GM23338 (cell line): Measurements from ENCODE around the gene SH3RF2. TPM values are rescaled to one million over a fixed set of nuclear protein-coding genes. Genes with fewer than 3 reads are reported as not detected.
A peak's percentile ranks its signal among the peaks of the same experiment; 100 is the strongest.

Experiments
- ATAC-seq: fragments of 200-7000 bp; cut with Tn5 transposase; 3 replicates; pipeline ENCODE4 v1.9.1; 2020
- DNase-seq: peaks from one replicate; pipeline ENCODE4 v3.0.0-alpha.2; 2015; ENCODE audit warnings: low spot score
- H2AFZ ChIP-seq: fragments of 200-600 bp; sonication (generic); 2 replicates; pipeline ENCODE4 v1.8.0; 2016; ENCODE audit warnings: antibody characterized with exemption, mild to moderate bottlenecking, moderate library complexity
- H3F3A ChIP-seq: fragments of 200-600 bp; sonication (generic); replicated peaks from 2 replicates; pipeline ENCODE4 v1.8.0; 2017; ENCODE audit warnings: antibody characterized with exemption, mixed run types, low read depth
- H3K27ac ChIP-seq: fragments of 200-600 bp; sonication (generic); 2 replicates; pipeline ENCODE4 v1.6.1; 2016; ENCODE audit warnings: low read depth
- H3K27me3 ChIP-seq: fragments of 200-600 bp; sonication (generic); 2 replicates; pipeline ENCODE4 v1.8.0; 2016; ENCODE audit warnings: mild to moderate bottlenecking, mixed run types, moderate library complexity; ENCODE audit not compliant: insufficient read depth
- H3K36me3 ChIP-seq: fragments of 200-600 bp; sonication (generic); 2 replicates; pipeline ENCODE4 v1.8.0; 2016; ENCODE audit warnings: mild to moderate bottlenecking; ENCODE audit not compliant: insufficient read depth
- H3K4me1 ChIP-seq: fragments of 200-600 bp; sonication (generic); 2 replicates; pipeline ENCODE4 v1.8.0; 2016; ENCODE audit warnings: mild to moderate bottlenecking, moderate library complexity; ENCODE audit not compliant: insufficient read depth
- H3K4me2 ChIP-seq: fragments of 200-600 bp; sonication (generic); 2 replicates; pipeline ENCODE4 v1.7.1; 2017; ENCODE audit warnings: mixed run types
- H3K4me3 ChIP-seq: fragments of 200-600 bp; sonication (generic); 2 replicates; pipeline ENCODE4 v1.6.1; 2016; ENCODE audit warnings: mixed run types
- H3K79me2 ChIP-seq: fragments of 200-600 bp; sonication (generic); replicated peaks from 2 replicates; pipeline ENCODE4 v1.8.0; 2017; ENCODE audit warnings: mild to moderate bottlenecking; ENCODE audit not compliant: insufficient read depth
- H3K9me2 ChIP-seq: fragments of 200-600 bp; sonication (generic); 2 replicates; pipeline ENCODE4 v1.8.0; 2017; ENCODE audit not compliant: insufficient read depth
- H4K20me1 ChIP-seq: fragments of 200-600 bp; sonication (generic); replicated peaks from 2 replicates; pipeline ENCODE4 v1.8.0; 2017; ENCODE audit warnings: mild to moderate bottlenecking; ENCODE audit not compliant: insufficient read depth
- H3K27ac Mint-ChIP-seq: 2 replicates; pipeline ENCODE4 v1.8.0; 2020; ENCODE audit warnings: inconsistent platforms, mild to moderate bottlenecking, moderate library complexity, mixed read lengths
- H3K27me3 Mint-ChIP-seq: 3 replicates; pipeline ENCODE4 v1.8.0; 2022; ENCODE audit warnings: low read depth, mild to moderate bottlenecking, moderate library complexity, mixed read lengths, inconsistent platforms; ENCODE audit not compliant: insufficient read depth, poor library complexity
- H3K36me3 Mint-ChIP-seq: 3 replicates; pipeline ENCODE4 v1.8.0; 2021; ENCODE audit warnings: low read depth, mild to moderate bottlenecking, inconsistent platforms, moderate library complexity, mixed read lengths
- H3K4me1 Mint-ChIP-seq: 3 replicates; pipeline ENCODE4 v1.8.0; 2020; ENCODE audit warnings: mild to moderate bottlenecking, inconsistent platforms, mixed read lengths
- H3K4me3 Mint-ChIP-seq: 3 replicates; pipeline ENCODE4 v1.8.0; 2021; ENCODE audit warnings: moderate library complexity, mild to moderate bottlenecking, inconsistent platforms, mixed read lengths
- H3K9me3 Mint-ChIP-seq: 3 replicates; pipeline ENCODE4 v1.8.0; 2020; ENCODE audit warnings: moderate library complexity, mild to moderate bottlenecking, inconsistent platforms, mixed read lengths
- NANOG ChIP-seq: IDR thresholded peaks from 2 replicates; pipeline ENCODE4 v1.6.1; 2016; ENCODE audit warnings: antibody characterized with exemption, borderline replicate concordance
- polyA plus RNA-seq: library from polyadenylated mRNA; unstranded; fragments of >200 nt; fragmentation: Nextera tagmentation; extraction: Ambion mirVana; gene quantifications from 2 replicates; pipeline ENCODE4 v1.2.1, GENCODE V29; 2016
- total RNA-seq: library from RNA; depleted of rRNA; stranded (reverse); fragments of >200 nt; shearing (Covaris generic); gene quantifications from 2 replicates; pipeline ENCODE4 v1.2.3, GENCODE V29; 2014
- TF ChIP-seq, protein P1 (sequence below): fragments of 250-450 bp; sonication (Bioruptor Pico); IDR thresholded peaks from 2 replicates; pipeline ENCODE4 v1.5.0; 2020; ENCODE audit warnings: mild to moderate bottlenecking, moderate library complexity

The SH3RF2 gene
- total and polyA plus RNA-seq, 2 experiments from 2014 or later = 1.7 to 2.4 TPM

DNA sequence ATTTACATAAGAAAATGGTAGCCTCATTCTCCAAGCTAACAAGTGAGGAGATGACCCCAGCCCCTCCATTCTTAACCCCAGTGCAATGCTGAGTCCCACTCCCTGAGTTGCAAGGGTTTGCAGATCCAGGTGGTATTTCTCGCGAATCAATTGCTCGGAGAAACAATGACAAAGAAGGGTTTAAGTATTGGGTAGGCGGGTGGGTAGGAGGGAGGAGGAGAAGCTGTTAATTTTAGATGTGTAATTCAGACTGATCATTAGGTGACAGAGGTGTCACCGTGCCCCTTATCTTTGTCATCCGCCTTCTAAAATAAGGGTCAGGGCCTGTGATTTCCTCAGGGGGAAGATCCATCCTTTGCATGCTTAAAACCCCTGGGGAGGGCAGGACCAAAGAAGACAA, 17.0 kb upstream of the SH3RF2 start:
- H3K9me2 ChIP-seq = peaks cover 16% of the 10 kb centered on the region
- TF ChIP-seq NANOG = no peak
- H3K4me2 ChIP-seq = peak overlapping the region; percentile 25; the same call in 1 of the 2 replicates
- no peak for DNase-seq
- Mint-ChIP-seq H3K4me1 (peaks cover 16% of the 10 kb centered on the region), H3K27ac (no peak overlapping the region), H3K4me3 (no peak overlapping the region), H3K36me3 (no peaks in the 10 kb centered on the region), H3K27me3 (peaks cover 4% of the 10 kb centered on the region), H3K9me3 (no peaks in the 10 kb centered on the region)
- H3K27ac ChIP-seq = no peak overlapping the region
- no peaks in the 10 kb centered on the region for H3F3A ChIP-seq
- H4K20me1 ChIP-seq = no peaks in the 10 kb centered on the region
- no peak for ATAC-seq
- H3K27me3 ChIP-seq = no peaks in the 10 kb centered on the region
- H3K4me3 ChIP-seq = no peak overlapping the region
- peak overlapping the region; percentile 87 for H2AFZ ChIP-seq
- peaks cover 13% of the 10 kb centered on the region for H3K4me1 ChIP-seq
- H3K79me2 ChIP-seq = no peaks in the 10 kb centered on the region
- H3K36me3 ChIP-seq = no peaks in the 10 kb centered on the region

DNA sequence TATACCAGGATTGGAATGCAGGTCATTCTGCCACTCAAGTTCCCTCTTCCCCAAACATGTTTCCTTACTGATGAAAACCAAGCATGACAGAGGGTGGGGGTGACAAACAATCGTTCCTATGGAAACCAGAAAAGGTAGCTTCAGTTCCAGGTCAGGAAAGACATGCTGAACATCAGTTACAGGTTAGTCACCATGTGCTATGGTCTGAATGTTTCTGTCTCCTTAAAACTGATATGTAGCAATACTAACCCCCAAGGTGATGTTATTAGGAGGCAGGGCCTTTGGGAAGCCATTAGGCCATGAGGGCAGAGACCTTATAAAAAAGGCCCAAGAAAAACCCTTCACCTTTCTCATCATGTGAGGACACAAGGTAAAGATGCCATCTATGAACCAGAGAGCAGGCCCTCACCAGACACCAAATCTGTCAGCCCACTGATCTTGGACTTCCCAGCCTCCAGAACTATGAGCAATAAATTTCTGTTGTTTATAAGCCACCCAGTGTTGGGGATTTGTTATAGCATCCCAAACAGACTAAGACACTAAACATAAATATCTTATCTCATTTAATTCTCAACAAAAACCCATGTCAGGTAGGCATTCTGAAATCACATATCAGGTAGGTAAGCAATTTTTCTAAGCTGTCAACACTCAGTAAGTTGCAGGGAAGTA, 15.7 kb upstream of the SH3RF2 start:
- Histone ChIP-seq H4K20me1 (no peaks in the 10 kb centered on the region), H3K27me3 (no peaks in the 10 kb centered on the region), H3K36me3 (no peaks in the 10 kb centered on the region), H3K79me2 (no peaks in the 10 kb centered on the region), H2AFZ (no peak overlapping the region), H3F3A (no peaks in the 10 kb centered on the region), H3K4me3 (no peak overlapping the region), H3K9me2 (peaks cover 11% of the 10 kb centered on the region; the same call in 1 of the 2 replicates), H3K27ac (no peak overlapping the region), H3K4me2 (no peak overlapping the region), H3K4me1 (peaks cover 13% of the 10 kb centered on the region)
- H3K4me3 Mint-ChIP-seq = no peak overlapping the region
- no peak overlapping the region for H3K27ac Mint-ChIP-seq
- DNase-seq = no peak
- TF ChIP-seq, protein P1, sequence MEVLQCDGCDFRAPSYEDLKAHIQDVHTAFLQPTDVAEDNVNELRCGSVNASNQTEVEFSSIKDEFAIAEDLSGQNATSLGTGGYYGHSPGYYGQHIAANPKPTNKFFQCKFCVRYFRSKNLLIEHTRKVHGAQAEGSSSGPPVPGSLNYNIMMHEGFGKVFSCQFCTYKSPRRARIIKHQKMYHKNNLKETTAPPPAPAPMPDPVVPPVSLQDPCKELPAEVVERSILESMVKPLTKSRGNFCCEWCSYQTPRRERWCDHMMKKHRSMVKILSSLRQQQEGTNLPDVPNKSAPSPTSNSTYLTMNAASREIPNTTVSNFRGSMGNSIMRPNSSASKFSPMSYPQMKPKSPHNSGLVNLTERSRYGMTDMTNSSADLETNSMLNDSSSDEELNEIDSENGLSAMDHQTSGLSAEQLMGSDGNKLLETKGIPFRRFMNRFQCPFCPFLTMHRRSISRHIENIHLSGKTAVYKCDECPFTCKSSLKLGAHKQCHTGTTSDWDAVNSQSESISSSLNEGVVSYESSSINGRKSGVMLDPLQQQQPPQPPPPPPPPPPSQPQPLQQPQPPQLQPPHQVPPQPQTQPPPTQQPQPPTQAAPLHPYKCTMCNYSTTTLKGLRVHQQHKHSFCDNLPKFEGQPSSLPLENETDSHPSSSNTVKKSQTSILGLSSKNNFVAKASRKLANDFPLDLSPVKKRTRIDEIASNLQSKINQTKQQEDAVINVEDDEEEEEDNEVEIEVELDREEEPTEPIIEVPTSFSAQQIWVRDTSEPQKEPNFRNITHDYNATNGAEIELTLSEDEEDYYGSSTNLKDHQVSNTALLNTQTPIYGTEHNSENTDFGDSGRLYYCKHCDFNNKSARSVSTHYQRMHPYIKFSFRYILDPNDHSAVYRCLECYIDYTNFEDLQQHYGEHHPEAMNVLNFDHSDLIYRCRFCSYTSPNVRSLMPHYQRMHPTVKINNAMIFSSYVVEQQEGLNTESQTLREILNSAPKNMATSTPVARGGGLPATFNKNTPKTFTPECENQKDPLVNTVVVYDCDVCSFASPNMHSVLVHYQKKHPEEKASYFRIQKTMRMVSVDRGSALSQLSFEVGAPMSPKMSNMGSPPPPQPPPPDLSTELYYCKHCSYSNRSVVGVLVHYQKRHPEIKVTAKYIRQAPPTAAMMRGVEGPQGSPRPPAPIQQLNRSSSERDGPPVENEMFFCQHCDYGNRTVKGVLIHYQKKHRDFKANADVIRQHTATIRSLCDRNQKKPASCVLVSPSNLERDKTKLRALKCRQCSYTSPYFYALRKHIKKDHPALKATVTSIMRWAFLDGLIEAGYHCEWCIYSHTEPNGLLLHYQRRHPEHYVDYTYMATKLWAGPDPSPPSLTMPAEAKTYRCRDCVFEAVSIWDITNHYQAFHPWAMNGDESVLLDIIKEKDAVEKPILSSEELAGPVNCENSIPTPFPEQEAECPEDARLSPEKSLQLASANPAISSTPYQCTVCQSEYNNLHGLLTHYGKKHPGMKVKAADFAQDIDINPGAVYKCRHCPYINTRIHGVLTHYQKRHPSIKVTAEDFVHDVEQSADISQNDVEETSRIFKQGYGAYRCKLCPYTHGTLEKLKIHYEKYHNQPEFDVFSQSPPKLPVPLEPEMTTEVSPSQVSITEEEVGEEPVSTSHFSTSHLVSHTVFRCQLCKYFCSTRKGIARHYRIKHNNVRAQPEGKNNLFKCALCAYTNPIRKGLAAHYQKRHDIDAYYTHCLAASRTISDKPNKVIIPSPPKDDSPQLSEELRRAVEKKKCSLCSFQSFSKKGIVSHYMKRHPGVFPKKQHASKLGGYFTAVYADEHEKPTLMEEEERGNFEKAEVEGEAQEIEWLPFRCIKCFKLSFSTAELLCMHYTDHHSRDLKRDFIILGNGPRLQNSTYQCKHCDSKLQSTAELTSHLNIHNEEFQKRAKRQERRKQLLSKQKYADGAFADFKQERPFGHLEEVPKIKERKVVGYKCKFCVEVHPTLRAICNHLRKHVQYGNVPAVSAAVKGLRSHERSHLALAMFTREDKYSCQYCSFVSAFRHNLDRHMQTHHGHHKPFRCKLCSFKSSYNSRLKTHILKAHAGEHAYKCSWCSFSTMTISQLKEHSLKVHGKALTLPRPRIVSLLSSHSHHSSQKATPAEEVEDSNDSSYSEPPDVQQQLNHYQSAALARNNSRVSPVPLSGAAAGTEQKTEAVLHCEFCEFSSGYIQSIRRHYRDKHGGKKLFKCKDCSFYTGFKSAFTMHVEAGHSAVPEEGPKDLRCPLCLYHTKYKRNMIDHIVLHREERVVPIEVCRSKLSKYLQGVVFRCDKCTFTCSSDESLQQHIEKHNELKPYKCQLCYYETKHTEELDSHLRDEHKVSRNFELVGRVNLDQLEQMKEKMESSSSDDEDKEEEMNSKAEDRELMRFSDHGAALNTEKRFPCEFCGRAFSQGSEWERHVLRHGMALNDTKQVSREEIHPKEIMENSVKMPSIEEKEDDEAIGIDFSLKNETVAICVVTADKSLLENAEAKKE = no peak
- TF ChIP-seq NANOG = no peak
- H3K9me3 Mint-ChIP-seq = no peaks in the 10 kb centered on the region
- ATAC-seq = no peak
- peaks cover 4% of the 10 kb centered on the region for H3K27me3 Mint-ChIP-seq
- no peaks in the 10 kb centered on the region for H3K36me3 Mint-ChIP-seq
- H3K4me1 Mint-ChIP-seq = peaks cover 22% of the 10 kb centered on the region
